ENCODE results near the gene SBF2.
A peak's percentile ranks its signal among the peaks of the same experiment; 100 is the strongest.

DNA sequence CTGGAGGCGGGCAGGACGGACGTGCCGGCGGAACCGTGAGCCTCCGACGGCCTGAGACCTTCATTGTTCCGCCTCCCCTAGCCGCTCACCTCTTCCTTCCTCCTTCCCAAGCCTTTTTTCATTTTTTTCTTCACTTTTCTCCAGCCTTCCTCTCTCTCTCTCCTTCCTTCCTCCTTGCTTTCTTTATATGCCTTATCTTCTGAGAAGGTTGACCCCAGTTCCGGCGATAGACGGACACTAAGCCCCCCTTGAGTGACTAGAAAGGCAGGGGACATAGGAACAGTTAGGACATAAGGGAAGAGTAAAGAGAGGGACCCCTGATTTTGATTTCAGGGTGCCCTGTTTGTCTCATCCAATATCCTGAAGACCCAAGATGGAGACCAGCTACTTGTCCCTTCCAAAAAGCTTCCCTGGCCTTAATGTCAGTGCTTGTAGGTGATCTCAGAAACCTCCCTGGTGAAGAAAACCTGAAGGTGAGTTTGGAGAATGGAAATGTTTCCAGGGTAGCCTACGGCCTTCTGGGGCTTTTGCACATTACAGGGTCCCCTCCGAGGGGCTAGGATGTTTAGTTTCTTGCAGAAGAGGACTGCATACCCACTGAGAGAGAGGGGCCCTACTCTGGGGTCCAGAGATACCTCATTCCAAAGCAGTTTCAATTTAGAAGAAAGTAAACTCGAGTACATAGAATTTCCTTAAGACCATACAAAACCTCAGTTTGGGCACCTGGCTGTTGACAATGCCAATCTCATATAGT, 14.4 kb upstream of the SBF2 start:
- peak in 1 of 6 experiments; percentile 12 for TF ChIP-seq CTCF (IDR thresholded peaks at IDR 0.05)
- TF ChIP-seq POLR2A (IDR thresholded peaks at IDR 0.05) = no peak
